ENCODE measurements around the gene SLC39A2. TPM values are rescaled to one million over a fixed set of nuclear protein-coding genes. Genes with fewer than 3 reads are reported as not detected.

Gene SLC39A2
- total RNA-seq, 2 experiments from 2014 or later = 0.25 TPM; not detected in 1

GRCh38 chr14:21024585-21025370 is 25.7 kb downstream of the SLC39A2 start, which contains the start of gene NDRG2:
NDRG2 (minus strand) TSS chr14:21025061; CDS start chr14:21023315, 1,746 bp downstream.
- Mint-ChIP-seq H3K36me3 (no peaks in the 10 kb centered on the region), H3K4me1 (peaks cover 10% of the 10 kb centered on the region), H3K27ac (peak within 1 kb of the TSS; percentile 9), H3K4me3 (peak within 1 kb of the TSS; percentile 81), H3K9me3 (no peaks in the 10 kb centered on the region), H3K27me3 (peaks cover 26% of the 10 kb centered on the region)
- POLR2A ChIA-PET = no interaction called here
- ATAC-seq (ENCODE audit: low read depth) (peak; percentile 79), DNase-seq (peak; percentile 77)

GRCh38 chr14:21025371-21026273 is 26.5 kb downstream of the SLC39A2 start:
- H3K4me3 Mint-ChIP-seq = peak overlapping the region; percentile 75
- H3K36me3 Mint-ChIP-seq = no peaks in the 10 kb centered on the region
- peaks cover 10% of the 10 kb centered on the region for H3K4me1 Mint-ChIP-seq
- POLR2A ChIA-PET = no interaction called here
- H3K27ac Mint-ChIP-seq = no peak overlapping the region
- ATAC-seq (ENCODE audit: low read depth) = no peak
- H3K9me3 Mint-ChIP-seq = no peaks in the 10 kb centered on the region
- H3K27me3 Mint-ChIP-seq = peaks cover 26% of the 10 kb centered on the region
- no peak for DNase-seq

GRCh38 chr14:21026274-21026987 is 27.3 kb downstream of the SLC39A2 start:
- no peak for DNase-seq
- Mint-ChIP-seq H3K9me3 (no peaks in the 10 kb centered on the region), H3K27me3 (peaks cover 26% of the 10 kb centered on the region), H3K4me3 (peak overlapping the region; percentile 28), H3K36me3 (no peaks in the 10 kb centered on the region), H3K4me1 (peaks cover 10% of the 10 kb centered on the region), H3K27ac (no peak overlapping the region)
- ATAC-seq (ENCODE audit: low read depth) = no peak
- POLR2A ChIA-PET = no interaction called here

- Mint-ChIP-seq H3K9me3 (no peaks in the 10 kb centered on the region), H3K4me3 (no peak overlapping the region)
- POLR2A ChIA-PET = no interaction called here
Observed at GRCh38 chr14:21026988-21027315, 27.9 kb downstream of the SLC39A2 start.

GRCh38 chr14:21029917-21030316 is 30.8 kb downstream of the SLC39A2 start, which contains the start of gene TPPP2:
TPPP2 (plus strand) TSS chr14:21030217; CDS start chr14:21030582, 365 bp downstream.
- Mint-ChIP-seq H3K4me3 (no peak within 1 kb of the TSS), H3K9me3 (no peaks in the 10 kb centered on the region), H3K4me1 (peaks cover 2% of the 10 kb centered on the region), H3K27ac (no peak within 1 kb of the TSS), H3K27me3 (peaks cover 8% of the 10 kb centered on the region), H3K36me3 (no peaks in the 10 kb centered on the region)
- no peak for ATAC-seq (ENCODE audit: low read depth)
- POLR2A ChIA-PET = no interaction called here
- no peak for DNase-seq

More at GRCh38 chr14:21026988-21027315, 27.9 kb downstream of the SLC39A2 start:
- Mint-ChIP-seq H3K36me3 (no peaks in the 10 kb centered on the region), H3K27ac (no peak overlapping the region), H3K27me3 (peaks cover 26% of the 10 kb centered on the region), H3K4me1 (peaks cover 10% of the 10 kb centered on the region)
- no peak for ATAC-seq (ENCODE audit: low read depth)
- no peak for DNase-seq

GRCh38 chr14:21030531-21030930 is 31.4 kb downstream of the SLC39A2 start:
- POLR2A ChIA-PET = no interaction called here
- Mint-ChIP-seq H3K4me1 (no peaks in the 10 kb centered on the region), H3K4me3 (no peak overlapping the region), H3K27ac (no peak overlapping the region), H3K9me3 (no peaks in the 10 kb centered on the region), H3K27me3 (peaks cover 6% of the 10 kb centered on the region), H3K36me3 (no peaks in the 10 kb centered on the region)
- ATAC-seq (ENCODE audit: low read depth) (no peak), DNase-seq (no peak)

GRCh38 chr14:21032326-21033132 is 33.4 kb downstream of the SLC39A2 start:
- H3K9me3 Mint-ChIP-seq = no peaks in the 10 kb centered on the region
- POLR2A ChIA-PET = no interaction called here
- no peak overlapping the region for H3K27ac Mint-ChIP-seq
- no peaks in the 10 kb centered on the region for H3K4me1 Mint-ChIP-seq
- no peaks in the 10 kb centered on the region for H3K36me3 Mint-ChIP-seq
- ATAC-seq (ENCODE audit: low read depth) = no peak
- peaks cover 2% of the 10 kb centered on the region for H3K27me3 Mint-ChIP-seq
- DNase-seq = no peak
- H3K4me3 Mint-ChIP-seq = no peak overlapping the region

- no peak overlapping the region for H3K27ac Mint-ChIP-seq
- POLR2A ChIA-PET = no interaction called here
Observed at GRCh38 chr14:21033133-21033698, 34.1 kb downstream of the SLC39A2 start.

GRCh38 chr14:21034707-21035106 is 35.6 kb downstream of the SLC39A2 start, which contains the start of gene RNASE13:
RNASE13 (minus strand) TSS chr14:21034807; CDS start chr14:21034288, 519 bp downstream.
- POLR2A ChIA-PET = no interaction called here
- H3K9me3 Mint-ChIP-seq = no peaks in the 10 kb centered on the region
- H3K4me3 Mint-ChIP-seq = no peak within 1 kb of the TSS
- H3K36me3 Mint-ChIP-seq = no peaks in the 10 kb centered on the region
- DNase-seq (no peak), ATAC-seq (ENCODE audit: low read depth) (no peak)
- no peaks in the 10 kb centered on the region for H3K4me1 Mint-ChIP-seq
- H3K27me3 Mint-ChIP-seq = peaks cover 6% of the 10 kb centered on the region
- no peak within 1 kb of the TSS for H3K27ac Mint-ChIP-seq

More at GRCh38 chr14:21033133-21033698, 34.1 kb downstream of the SLC39A2 start:
- no peak overlapping the region for H3K4me3 Mint-ChIP-seq
- H3K9me3 Mint-ChIP-seq = no peaks in the 10 kb centered on the region
- DNase-seq = no peak
- no peaks in the 10 kb centered on the region for H3K36me3 Mint-ChIP-seq
- H3K27me3 Mint-ChIP-seq = peaks cover 5% of the 10 kb centered on the region
- ATAC-seq (ENCODE audit: low read depth) = no peak
- no peaks in the 10 kb centered on the region for H3K4me1 Mint-ChIP-seq

- Mint-ChIP-seq H3K36me3 (no peaks in the 10 kb centered on the region), H3K9me3 (no peaks in the 10 kb centered on the region), H3K27ac (no peak overlapping the region), H3K4me3 (no peak overlapping the region), H3K27me3 (peaks cover 8% of the 10 kb centered on the region), H3K4me1 (no peaks in the 10 kb centered on the region)
- POLR2A ChIA-PET = no interaction called here
- ATAC-seq (ENCODE audit: low read depth) = no peak
- no peak for DNase-seq
Observed at GRCh38 chr14:21036751-21037150, 37.7 kb downstream of the SLC39A2 start.

GRCh38 chr14:21037156-21037555 is 38.1 kb downstream of the SLC39A2 start:
- DNase-seq (no peak), ATAC-seq (ENCODE audit: low read depth) (no peak)
- POLR2A ChIA-PET = no interaction called here
- H3K27me3 Mint-ChIP-seq = peaks cover 11% of the 10 kb centered on the region
- H3K36me3 Mint-ChIP-seq = no peaks in the 10 kb centered on the region
- no peaks in the 10 kb centered on the region for H3K9me3 Mint-ChIP-seq
- no peak overlapping the region for H3K27ac Mint-ChIP-seq
- no peaks in the 10 kb centered on the region for H3K4me1 Mint-ChIP-seq
- H3K4me3 Mint-ChIP-seq = no peak overlapping the region
